ENCODE results near the gene MYH7.
A peak's percentile ranks its signal among the peaks of the same experiment; 100 is the strongest.

Gene MYH7

DNA sequence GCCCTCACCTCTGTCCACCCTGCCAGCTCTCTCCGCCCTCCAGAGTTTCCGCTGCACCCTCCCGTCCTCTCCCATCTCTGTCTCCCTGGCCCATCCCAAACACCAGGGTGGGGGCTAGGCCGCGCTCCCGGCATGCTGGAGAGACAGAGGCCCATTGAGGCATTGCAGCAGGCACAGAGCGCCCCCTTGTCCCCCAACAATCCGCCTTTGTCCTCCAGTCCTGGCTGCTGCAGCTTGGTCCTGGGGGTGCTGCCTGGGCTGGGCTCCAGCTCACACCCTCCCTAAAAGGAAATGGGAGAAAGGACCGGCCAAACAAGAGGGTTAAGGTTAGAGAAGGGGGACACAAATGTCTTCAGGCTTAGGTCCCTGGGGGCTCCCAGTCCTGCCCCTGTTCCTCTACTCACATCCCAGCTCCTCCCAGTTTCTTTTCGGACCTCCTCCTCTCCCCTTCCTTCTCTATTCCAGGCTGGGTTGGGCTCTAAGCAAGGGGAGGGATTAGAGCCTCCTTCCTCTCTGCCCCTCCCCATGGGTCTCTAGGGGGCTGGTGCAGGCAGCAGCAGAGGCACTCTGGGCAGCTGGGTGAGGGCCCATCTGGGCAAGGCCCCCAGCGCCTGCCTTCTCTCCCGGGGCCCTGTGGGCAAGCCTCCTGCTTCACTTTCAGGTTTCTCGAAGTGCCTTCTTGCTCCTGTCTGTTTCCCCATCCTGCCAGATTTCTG lies 58.8 kb downstream of the MYH7 start, which contains the start of gene CMTM5:
CMTM5 (plus strand) TSS at position 565 of the 716 bp plus-strand sequence. CDS start 206 bp downstream, outside the sequence.
- Histone ChIP-seq H3K27ac (ENCODE audit: extremely low read depth, low read depth, low read length) (no peak within 1 kb of the TSS), H3K4me3 (ENCODE audit: low read depth, low read length) (no peak within 1 kb of the TSS), H3K36me3 (ENCODE audit: control insufficient read depth in 2 of 2, insufficient read depth in 1 of 2, low read length in 2 of 2) (no peaks in the 10 kb centered on the region), H3K9me3 (ENCODE audit: control insufficient read depth, insufficient read depth, low read depth, low read length) (no peaks in the 10 kb centered on the region), H3K4me1 (ENCODE audit: control insufficient read depth, insufficient read depth, low read length) (no peaks in the 10 kb centered on the region)
- POLR2A ChIA-PET = no interaction called here
- CTCF ChIA-PET = interaction anchor here (0.6 to 1.5 kb wide), 2 partner anchors 48 to 256 kb away, joined by 3 to 5 read pairs; no protein-coding TSS in a partner anchor
- no peak for TF ChIP-seq ZNF423 (tag by site-specific recombination; IDR thresholded peaks at IDR 0.05)
- TF ChIP-seq KLF1 (tag by site-specific recombination; IDR thresholded peaks at IDR 0.05) = no peak
- no peak for TF ChIP-seq GLI4 (tag by site-specific recombination; IDR thresholded peaks at IDR 0.05)
- peak; percentile 46 for TF ChIP-seq ZNF335 (tag by site-specific recombination; conservative IDR thresholded peaks at IDR 0.05)

DNA sequence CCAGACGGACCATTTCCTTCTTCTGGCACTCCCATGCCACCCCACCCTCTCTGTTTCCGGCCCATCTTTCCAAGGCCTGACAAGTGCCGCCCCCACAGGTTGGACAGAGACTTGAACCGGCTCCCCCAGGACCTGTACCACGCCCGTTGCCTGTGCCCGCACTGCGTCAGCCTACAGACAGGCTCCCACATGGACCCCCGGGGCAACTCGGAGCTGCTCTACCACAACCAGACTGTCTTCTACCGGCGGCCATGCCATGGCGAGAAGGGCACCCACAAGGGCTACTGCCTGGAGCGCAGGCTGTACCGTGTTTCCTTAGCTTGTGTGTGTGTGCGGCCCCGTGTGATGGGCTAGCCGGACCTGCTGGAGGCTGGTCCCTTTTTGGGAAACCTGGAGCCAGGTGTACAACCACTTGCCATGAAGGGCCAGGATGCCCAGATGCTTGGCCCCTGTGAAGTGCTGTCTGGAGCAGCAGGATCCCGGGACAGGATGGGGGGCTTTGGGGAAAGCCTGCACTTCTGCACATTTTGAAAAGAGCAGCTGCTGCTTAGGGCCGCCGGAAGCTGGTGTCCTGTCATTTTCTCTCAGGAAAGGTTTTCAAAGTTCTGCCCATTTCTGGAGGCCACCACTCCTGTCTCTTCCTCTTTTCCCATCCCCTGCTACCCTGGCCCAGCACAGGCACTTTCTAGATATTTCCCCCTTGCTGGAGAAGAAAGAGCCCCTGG lies 59.8 kb downstream of the MYH7 start:
- H3K36me3 ChIP-seq (ENCODE audit: control insufficient read depth in 2 of 2, insufficient read depth in 1 of 2, low read length in 2 of 2) = no peaks in the 10 kb centered on the region
- POLR2A ChIA-PET = no interaction called here
- no peaks in the 10 kb centered on the region for H3K4me1 ChIP-seq (ENCODE audit: control insufficient read depth, insufficient read depth, low read length)
- H3K27ac ChIP-seq (ENCODE audit: extremely low read depth, low read depth, low read length) = no peak overlapping the region
- CTCF ChIA-PET = interaction anchor here (0.7 to 1.5 kb wide), 3 partner anchors 34 to 255 kb away, joined by 3 to 5 read pairs (median 3); no protein-coding TSS in a partner anchor
- no peaks in the 10 kb centered on the region for H3K9me3 ChIP-seq (ENCODE audit: control insufficient read depth, insufficient read depth, low read depth, low read length)
- no peak overlapping the region for H3K4me3 ChIP-seq (ENCODE audit: low read depth, low read length)
- TF ChIP-seq ZNF501 (tag by site-specific recombination; IDR thresholded peaks at IDR 0.05) (no peak), ZNF747 (tag by site-specific recombination; IDR thresholded peaks at IDR 0.05) (no peak), ZNF248 (tag by site-specific recombination; IDR thresholded peaks at IDR 0.05) (no peak), ZNF114 (tag by site-specific recombination; IDR thresholded peaks at IDR 0.05) (no peak), ZNF707 (tag by site-specific recombination; IDR thresholded peaks at IDR 0.05) (no peak), KLF10 (tag by site-specific recombination; IDR thresholded peaks at IDR 0.05) (no peak), ZNF548 (tag by site-specific recombination; IDR thresholded peaks at IDR 0.05) (no peak), ZNF426 (tag by site-specific recombination; IDR thresholded peaks at IDR 0.05) (no peak), ZNF777 (tag by site-specific recombination; IDR thresholded peaks at IDR 0.05; ENCODE audit: borderline replicate concordance) (no peak), ZNF302 (tag by site-specific recombination; IDR thresholded peaks at IDR 0.05; ENCODE audit: low read depth) (no peak), SETDB1 (IDR thresholded peaks at IDR 0.05; ENCODE audit: insufficient read length, low read length) (no peak)
- TF ChIP-seq, protein P1, sequence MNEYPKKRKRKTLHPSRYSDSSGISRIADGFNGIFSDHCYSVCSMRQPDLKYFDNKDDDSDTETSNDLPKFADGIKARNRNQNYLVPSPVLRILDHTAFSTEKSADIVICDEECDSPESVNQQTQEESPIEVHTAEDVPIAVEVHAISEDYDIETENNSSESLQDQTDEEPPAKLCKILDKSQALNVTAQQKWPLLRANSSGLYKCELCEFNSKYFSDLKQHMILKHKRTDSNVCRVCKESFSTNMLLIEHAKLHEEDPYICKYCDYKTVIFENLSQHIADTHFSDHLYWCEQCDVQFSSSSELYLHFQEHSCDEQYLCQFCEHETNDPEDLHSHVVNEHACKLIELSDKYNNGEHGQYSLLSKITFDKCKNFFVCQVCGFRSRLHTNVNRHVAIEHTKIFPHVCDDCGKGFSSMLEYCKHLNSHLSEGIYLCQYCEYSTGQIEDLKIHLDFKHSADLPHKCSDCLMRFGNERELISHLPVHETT (tag by site-specific recombination; IDR thresholded peaks at IDR 0.05) = no peak
- TF ChIP-seq, protein P2, sequence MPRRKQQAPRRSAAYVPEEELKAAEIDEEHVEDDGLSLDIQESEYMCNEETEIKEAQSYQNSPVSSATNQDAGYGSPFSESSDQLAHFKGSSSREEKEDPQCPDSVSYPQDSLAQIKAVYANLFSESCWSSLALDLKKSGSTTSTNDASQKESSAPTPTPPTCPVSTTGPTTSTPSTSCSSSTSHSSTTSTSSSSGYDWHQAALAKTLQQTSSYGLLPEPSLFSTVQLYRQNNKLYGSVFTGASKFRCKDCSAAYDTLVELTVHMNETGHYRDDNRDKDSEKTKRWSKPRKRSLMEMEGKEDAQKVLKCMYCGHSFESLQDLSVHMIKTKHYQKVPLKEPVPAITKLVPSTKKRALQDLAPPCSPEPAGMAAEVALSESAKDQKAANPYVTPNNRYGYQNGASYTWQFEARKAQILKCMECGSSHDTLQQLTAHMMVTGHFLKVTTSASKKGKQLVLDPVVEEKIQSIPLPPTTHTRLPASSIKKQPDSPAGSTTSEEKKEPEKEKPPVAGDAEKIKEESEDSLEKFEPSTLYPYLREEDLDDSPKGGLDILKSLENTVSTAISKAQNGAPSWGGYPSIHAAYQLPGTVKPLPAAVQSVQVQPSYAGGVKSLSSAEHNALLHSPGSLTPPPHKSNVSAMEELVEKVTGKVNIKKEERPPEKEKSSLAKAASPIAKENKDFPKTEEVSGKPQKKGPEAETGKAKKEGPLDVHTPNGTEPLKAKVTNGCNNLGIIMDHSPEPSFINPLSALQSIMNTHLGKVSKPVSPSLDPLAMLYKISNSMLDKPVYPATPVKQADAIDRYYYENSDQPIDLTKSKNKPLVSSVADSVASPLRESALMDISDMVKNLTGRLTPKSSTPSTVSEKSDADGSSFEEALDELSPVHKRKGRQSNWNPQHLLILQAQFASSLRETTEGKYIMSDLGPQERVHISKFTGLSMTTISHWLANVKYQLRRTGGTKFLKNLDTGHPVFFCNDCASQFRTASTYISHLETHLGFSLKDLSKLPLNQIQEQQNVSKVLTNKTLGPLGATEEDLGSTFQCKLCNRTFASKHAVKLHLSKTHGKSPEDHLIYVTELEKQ (tag by site-specific recombination; IDR thresholded peaks at IDR 0.05; ENCODE audit: borderline replicate concordance) = no peak
- TF ChIP-seq, protein P3, sequence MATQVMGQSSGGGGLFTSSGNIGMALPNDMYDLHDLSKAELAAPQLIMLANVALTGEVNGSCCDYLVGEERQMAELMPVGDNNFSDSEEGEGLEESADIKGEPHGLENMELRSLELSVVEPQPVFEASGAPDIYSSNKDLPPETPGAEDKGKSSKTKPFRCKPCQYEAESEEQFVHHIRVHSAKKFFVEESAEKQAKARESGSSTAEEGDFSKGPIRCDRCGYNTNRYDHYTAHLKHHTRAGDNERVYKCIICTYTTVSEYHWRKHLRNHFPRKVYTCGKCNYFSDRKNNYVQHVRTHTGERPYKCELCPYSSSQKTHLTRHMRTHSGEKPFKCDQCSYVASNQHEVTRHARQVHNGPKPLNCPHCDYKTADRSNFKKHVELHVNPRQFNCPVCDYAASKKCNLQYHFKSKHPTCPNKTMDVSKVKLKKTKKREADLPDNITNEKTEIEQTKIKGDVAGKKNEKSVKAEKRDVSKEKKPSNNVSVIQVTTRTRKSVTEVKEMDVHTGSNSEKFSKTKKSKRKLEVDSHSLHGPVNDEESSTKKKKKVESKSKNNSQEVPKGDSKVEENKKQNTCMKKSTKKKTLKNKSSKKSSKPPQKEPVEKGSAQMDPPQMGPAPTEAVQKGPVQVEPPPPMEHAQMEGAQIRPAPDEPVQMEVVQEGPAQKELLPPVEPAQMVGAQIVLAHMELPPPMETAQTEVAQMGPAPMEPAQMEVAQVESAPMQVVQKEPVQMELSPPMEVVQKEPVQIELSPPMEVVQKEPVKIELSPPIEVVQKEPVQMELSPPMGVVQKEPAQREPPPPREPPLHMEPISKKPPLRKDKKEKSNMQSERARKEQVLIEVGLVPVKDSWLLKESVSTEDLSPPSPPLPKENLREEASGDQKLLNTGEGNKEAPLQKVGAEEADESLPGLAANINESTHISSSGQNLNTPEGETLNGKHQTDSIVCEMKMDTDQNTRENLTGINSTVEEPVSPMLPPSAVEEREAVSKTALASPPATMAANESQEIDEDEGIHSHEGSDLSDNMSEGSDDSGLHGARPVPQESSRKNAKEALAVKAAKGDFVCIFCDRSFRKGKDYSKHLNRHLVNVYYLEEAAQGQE (tag by site-specific recombination; IDR thresholded peaks at IDR 0.05) = no peak

All from HEK293 (cell line).